HEK293T (cell line): ENCODE data around the gene SERPINA12.

ENCODE experiments used
- CTCF ChIA-PET: fragments of 350-600 bp; formaldehyde crosslinking; extraction: SDS; loops from one replicate; lab custom pipeline; 2021; ENCODE audit warnings: antibody characterized with exemption, inconsistent platforms; lab: Yijun Ruan, JAX
- POLR2A ChIA-PET: fragments of 350-600 bp; formaldehyde crosslinking; extraction: SDS; loops from one replicate; lab custom pipeline; 2020; ENCODE audit warnings: antibody characterized with exemption, inconsistent platforms; lab: Yijun Ruan, JAX
- DNase-seq: peaks from one replicate; pipeline ENCODE4 v3.0.0; 2012; ENCODE audit warnings: mixed read lengths; ENCODE audit errors: extremely low spot score
- ARNT ChIP-seq: fragments of 450-650 bp; IDR thresholded peaks from 2 replicates; pipeline ENCODE4 v1.6.1; 2017; ENCODE audit warnings: mild to moderate bottlenecking
- BHLHE40 ChIP-seq: fragments of 450-650 bp; IDR thresholded peaks from 2 replicates; pipeline ENCODE4 v1.6.1; 2016; ENCODE audit warnings: mild to moderate bottlenecking, moderate library complexity, borderline replicate concordance
- CTBP1 ChIP-seq: fragments of 450-650 bp; IDR thresholded peaks from 2 replicates; pipeline ENCODE4 v1.6.1; 2016; ENCODE audit warnings: borderline replicate concordance
- ELF4 ChIP-seq: fragments of 450-650 bp; IDR thresholded peaks from 2 replicates; pipeline ENCODE4 v1.6.1; 2017; ENCODE audit warnings: antibody characterized with exemption
- FOXA1 ChIP-seq: fragments of 450-650 bp; IDR thresholded peaks from 2 replicates; pipeline ENCODE4 v1.6.1; 2016; ENCODE audit warnings: mild to moderate bottlenecking
- FOXK2 ChIP-seq: fragments of 450-650 bp; IDR thresholded peaks from 2 replicates; pipeline ENCODE4 v1.6.1; 2016; ENCODE audit warnings: mild to moderate bottlenecking
- FOXM1 ChIP-seq: fragments of 450-650 bp; IDR thresholded peaks from 2 replicates; pipeline ENCODE4 v1.6.1; 2017; ENCODE audit warnings: mild to moderate bottlenecking, borderline replicate concordance
- HDGF ChIP-seq: fragments of 450-650 bp; IDR thresholded peaks from 2 replicates; pipeline ENCODE4 v1.6.1; 2017; ENCODE audit warnings: antibody characterized with exemption, borderline replicate concordance
- L3MBTL2 ChIP-seq: fragments of 450-650 bp; conservative IDR thresholded peaks from 2 replicates; pipeline ENCODE4 v1.6.1; 2016; ENCODE audit warnings: mild to moderate bottlenecking
- LEF1 ChIP-seq: fragments of 450-650 bp; IDR thresholded peaks from 2 replicates; pipeline ENCODE4 v1.6.1; 2017; ENCODE audit warnings: mild to moderate bottlenecking, borderline replicate concordance
- NFRKB ChIP-seq: fragments of 450-650 bp; IDR thresholded peaks from 2 replicates; pipeline ENCODE4 v1.6.1; 2016; ENCODE audit warnings: mild to moderate bottlenecking, moderate library complexity
- SP1 ChIP-seq: fragments of 450-650 bp; IDR thresholded peaks from 2 replicates; pipeline ENCODE4 v1.6.1; 2017
- SUZ12 ChIP-seq: fragments of 450-650 bp; IDR thresholded peaks from 2 replicates; pipeline ENCODE4 v1.6.1; 2016; ENCODE audit warnings: mild to moderate bottlenecking
- TARDBP ChIP-seq: fragments of 450-650 bp; IDR thresholded peaks from 2 replicates; pipeline ENCODE4 v1.6.1; 2016
- ZNF384 ChIP-seq: fragments of 450-650 bp; IDR thresholded peaks from 2 replicates; pipeline ENCODE4 v1.6.1; 2016
- TF ChIP-seq, protein P1 (sequence below): fragments of 450-650 bp; IDR thresholded peaks from 2 replicates; pipeline ENCODE4 v1.6.1; 2016

Gene SERPINA12

DNA sequence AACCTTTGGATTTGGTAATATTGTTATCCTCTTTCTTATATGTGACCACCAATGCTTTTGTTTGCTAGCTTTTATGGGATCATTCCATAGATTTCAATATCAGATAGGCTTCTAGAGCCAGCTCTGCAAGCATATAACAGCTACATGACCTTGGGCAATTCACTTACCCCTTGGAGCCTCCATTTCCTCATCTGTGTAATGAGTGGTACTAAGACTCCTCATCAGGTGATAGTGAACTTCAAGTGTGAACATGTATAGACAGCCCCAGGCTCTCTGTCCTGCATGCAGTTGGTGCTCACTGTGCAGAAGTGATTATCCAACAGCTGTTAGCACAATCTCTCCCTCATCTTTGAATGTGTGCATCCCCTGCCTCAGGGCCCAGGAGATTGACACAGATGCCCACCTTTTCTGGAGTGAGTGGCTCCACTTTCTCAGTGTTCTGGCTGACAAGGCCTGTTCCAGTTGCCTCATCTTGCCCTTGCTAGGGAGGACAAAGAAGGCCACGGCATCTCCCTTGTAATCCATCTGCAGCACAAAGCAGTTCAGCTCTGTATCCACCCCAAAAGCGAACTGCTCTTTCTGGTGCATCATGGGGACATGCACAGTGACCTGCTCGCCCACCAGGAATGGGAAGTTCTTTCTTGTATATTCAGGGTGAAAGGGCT, 42.4 kb downstream of the SERPINA12 start:
- no peak for DNase-seq
- CTCF ChIA-PET, result no interaction called here
- POLR2A ChIA-PET, result no interaction called here
- TF ChIP-seq ZNF384, result no peak

DNA sequence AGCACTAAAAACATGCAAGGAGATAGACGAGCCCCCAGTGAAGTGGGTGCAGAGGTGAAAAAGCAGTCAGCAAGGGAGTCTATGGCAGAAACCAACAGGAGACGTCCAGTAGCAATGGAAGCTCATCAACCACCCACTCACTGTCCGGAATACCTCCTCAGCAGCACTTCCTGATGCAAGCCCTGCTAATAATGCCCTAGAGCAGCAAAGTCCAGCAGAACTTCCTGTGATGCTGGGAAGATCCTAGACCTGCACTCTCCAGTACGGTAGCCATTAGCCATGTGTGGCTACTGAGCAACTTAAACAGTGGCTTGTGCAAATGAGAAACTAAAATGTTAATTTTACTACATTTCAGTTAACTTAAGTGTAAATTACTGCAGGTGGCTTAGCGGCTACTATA, 44.2 kb downstream of the SERPINA12 start:
- POLR2A ChIA-PET, result no interaction called here

DNA sequence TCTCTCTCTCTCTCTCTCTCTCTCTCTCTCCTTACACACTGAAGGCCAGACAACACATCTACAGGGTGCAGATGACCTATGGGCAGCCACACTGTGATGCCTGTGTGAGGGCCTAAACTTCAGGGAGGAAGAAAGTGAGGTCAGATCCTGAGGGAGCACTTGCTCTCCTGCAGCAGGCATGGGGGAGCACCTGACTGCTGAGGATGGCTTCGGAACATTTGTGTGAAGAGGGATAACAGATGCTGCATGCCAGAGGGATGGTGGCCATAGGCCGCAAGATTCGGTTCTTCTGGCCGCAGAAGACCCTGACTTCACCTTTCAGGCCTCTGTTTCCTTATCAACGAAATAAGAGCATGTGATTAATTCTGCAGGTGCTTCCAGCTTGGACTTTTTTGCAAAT, 45.0 kb downstream of the SERPINA12 start:
- no peak for DNase-seq
- POLR2A ChIA-PET, result no interaction called here
- TF ChIP-seq FOXK2, result no peak
- no peak for TF ChIP-seq FOXM1
- TF ChIP-seq SUZ12, result no peak
- TF ChIP-seq L3MBTL2, result no peak
- no peak for TF ChIP-seq NFRKB
- CTCF ChIA-PET, result no interaction called here

More for the DNA sequence above, 44.2 kb downstream of the SERPINA12 start:
- no peak for DNase-seq
- CTCF ChIA-PET, result interaction anchor here (0.8 kb wide), 1 partner anchor 21 kb away, joined by 3 read pairs; no protein-coding TSS in a partner anchor
- no peak for TF ChIP-seq HDGF
- no peak for TF ChIP-seq TARDBP
- TF ChIP-seq SUZ12, result no peak
- no peak for TF ChIP-seq FOXM1
- TF ChIP-seq LEF1, result no peak
- TF ChIP-seq CTBP1, result no peak
- no peak for TF ChIP-seq FOXK2
- no peak for TF ChIP-seq L3MBTL2

DNA sequence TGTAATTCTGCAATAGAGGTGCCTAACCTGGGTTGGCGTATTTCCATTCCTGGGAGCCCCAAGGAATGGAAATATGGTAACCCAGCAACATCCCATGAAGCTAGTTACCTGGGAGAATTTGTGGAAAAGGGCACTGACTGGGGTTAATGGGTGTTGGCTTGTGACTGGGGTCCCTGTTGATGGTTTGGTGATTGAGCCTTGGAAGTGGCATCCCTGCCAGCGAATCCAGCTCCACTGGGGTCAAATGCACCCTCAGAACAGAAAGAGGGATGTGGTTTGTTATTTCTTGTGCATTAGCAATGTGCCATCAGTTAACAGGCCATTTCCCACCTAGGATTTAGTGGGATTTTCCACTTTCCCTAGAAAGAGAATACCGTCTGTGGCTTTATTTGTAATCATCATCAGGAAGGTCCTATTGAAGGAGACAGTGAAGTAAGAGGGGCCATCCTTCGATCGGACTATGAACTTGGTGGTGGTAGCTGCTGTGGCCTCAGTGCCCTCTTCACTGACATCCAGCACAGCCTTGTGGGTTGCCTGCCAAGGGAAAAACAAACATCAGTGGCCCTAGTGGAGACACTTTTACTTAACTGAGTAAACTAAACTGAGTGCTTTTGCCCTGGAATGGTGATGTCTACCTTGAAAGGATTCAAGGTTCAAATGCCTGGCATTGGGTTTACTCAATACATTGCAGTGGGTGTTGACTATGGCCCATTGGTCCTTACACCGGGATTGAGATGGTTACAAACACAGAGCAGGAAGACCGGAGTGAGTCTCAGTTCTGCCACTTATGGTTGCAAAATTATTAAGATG, 46.3 kb downstream of the SERPINA12 start:
- no peak for DNase-seq
- CTCF ChIA-PET, result no interaction called here
- no peak for TF ChIP-seq BHLHE40
- TF ChIP-seq L3MBTL2, result no peak
- no peak for TF ChIP-seq LEF1
- no peak for TF ChIP-seq ZNF384
- no peak for TF ChIP-seq FOXK2
- no peak for TF ChIP-seq ELF4
- no peak for TF ChIP-seq CTBP1
- no peak for TF ChIP-seq NFRKB
- TF ChIP-seq FOXA1, result no peak
- TF ChIP-seq, protein P1, sequence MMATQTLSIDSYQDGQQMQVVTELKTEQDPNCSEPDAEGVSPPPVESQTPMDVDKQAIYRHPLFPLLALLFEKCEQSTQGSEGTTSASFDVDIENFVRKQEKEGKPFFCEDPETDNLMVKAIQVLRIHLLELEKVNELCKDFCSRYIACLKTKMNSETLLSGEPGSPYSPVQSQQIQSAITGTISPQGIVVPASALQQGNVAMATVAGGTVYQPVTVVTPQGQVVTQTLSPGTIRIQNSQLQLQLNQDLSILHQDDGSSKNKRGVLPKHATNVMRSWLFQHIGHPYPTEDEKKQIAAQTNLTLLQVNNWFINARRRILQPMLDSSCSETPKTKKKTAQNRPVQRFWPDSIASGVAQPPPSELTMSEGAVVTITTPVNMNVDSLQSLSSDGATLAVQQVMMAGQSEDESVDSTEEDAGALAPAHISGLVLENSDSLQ, result no peak
- TF ChIP-seq ARNT, result no peak
- TF ChIP-seq SUZ12, result no peak
- no peak for TF ChIP-seq HDGF
- TF ChIP-seq FOXM1, result no peak
- no peak for TF ChIP-seq TARDBP
- TF ChIP-seq SP1, result no peak
- POLR2A ChIA-PET, result no interaction called here

DNA sequence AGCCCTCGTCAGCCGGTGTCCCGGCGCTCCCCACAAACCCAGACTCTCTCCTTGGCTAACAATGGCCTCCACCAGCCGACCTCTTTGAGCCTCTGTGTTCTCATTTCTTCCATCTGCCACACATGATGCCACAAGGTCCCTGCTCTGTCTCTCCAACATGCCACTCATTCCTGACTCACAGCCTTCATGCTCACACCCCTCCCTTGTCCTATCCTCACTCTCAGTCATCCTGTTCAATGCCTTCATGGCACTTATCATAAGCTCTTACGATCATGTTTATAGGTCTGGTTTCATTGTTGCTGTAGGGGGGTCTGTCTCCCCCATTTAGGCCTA, 47.1 kb downstream of the SERPINA12 start:
- CTCF ChIA-PET, result interaction anchor here (1.5 kb wide), 1 partner anchor 24 kb away, joined by 4 read pairs; no protein-coding TSS in a partner anchor
- DNase-seq, result no peak
- POLR2A ChIA-PET, result no interaction called here
- no peak for TF ChIP-seq SUZ12
- TF ChIP-seq CTBP1, result no peak
- no peak for TF ChIP-seq LEF1
- no peak for TF ChIP-seq TARDBP
- TF ChIP-seq, protein P1, result no peak

DNA sequence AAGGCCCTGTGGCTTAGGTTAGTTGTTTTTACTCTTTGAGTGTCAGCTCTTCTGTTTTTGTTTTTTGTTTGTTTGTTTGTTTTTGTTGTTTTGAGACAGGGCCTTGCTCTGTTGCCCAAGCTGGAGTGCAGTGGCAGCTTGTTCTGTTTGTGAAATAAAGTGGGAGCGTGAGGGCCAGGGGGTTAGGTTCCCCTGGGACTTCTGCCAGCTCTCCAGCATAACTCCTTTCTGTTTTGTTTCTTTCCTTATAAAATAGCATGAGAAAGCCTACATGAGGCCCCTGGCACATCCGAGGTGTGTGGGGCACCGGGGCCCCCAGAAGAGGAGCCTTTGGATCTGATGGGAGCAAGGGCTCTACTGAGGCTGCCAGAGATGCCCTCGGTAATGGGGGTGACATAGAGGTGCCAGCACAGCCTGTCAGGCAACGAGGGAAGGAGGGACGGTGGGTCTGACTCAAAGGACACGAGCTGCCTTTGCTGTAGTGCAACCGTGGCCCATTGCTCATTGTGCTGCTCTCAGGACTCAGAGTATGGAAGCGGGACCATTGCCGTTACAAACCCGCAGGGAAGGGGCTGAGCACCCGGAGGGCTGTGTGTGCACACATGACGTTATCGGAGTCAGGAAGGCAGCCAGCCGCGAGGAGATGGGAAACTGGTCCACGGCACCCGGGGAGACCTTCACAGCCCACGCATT, 47.6 kb downstream of the SERPINA12 start:
- POLR2A ChIA-PET, result no interaction called here
- no peak for TF ChIP-seq FOXA1
- no peak for TF ChIP-seq FOXK2
- no peak for TF ChIP-seq HDGF
- TF ChIP-seq TARDBP, result no peak
- TF ChIP-seq, protein P1, result no peak
- TF ChIP-seq ZNF384, result no peak
- no peak for TF ChIP-seq CTBP1
- no peak for TF ChIP-seq SUZ12
- TF ChIP-seq L3MBTL2, result no peak
- no peak for TF ChIP-seq NFRKB
- TF ChIP-seq SP1, result no peak
- no peak for TF ChIP-seq FOXM1
- TF ChIP-seq ARNT, result no peak
- no peak for TF ChIP-seq BHLHE40

More for the DNA sequence above, 47.6 kb downstream of the SERPINA12 start:
- CTCF ChIA-PET, result interaction anchor here (1.5 kb wide), 1 partner anchor 25 kb away, joined by 4 read pairs; no protein-coding TSS in a partner anchor
- no peak for DNase-seq
